Naive thymus-derived CD4-positive, alpha-beta T cell (primary cell): Measurements from ENCODE around the gene PXDC1. TPM values are rescaled to one million over a fixed set of nuclear protein-coding genes. Genes with fewer than 3 reads are reported as not detected.

Source experiments
- ATAC-seq: fragments of 150-1000 bp; cut with Tn5 transposase; 2 replicates; pipeline ENCODE4 v1.10.0; 2021; ENCODE audit warnings: mild to moderate bottlenecking, moderate library complexity
- CTCF ChIA-PET: fragments of 350-600 bp; sonication (Branson Sonifier 250); formaldehyde crosslinking; loops from one replicate; lab custom pipeline; 2021; ENCODE audit warnings: antibody characterized with exemption; lab: Charles Lee
- POLR2A ChIA-PET: fragments of 350-600 bp; sonication (Branson Sonifier 250); formaldehyde crosslinking; loops from one replicate; lab custom pipeline; 2021; ENCODE audit warnings: antibody characterized with exemption, inconsistent platforms; lab: Charles Lee
- DNase-seq, 9 donors: peaks; one replicate each; pipeline versions ENCODE4 v3.0.0 to v3.0.0-alpha.2; 2020 to 2022; ENCODE audit warnings: mixed read lengths in 1 of 9
- H3K27ac ChIP-seq: one replicate; pipeline ENCODE4 v1.7.0; 2013; ENCODE audit warnings: mild to moderate bottlenecking, low read depth, low read length, moderate library complexity
- H3K27me3 ChIP-seq, 2 donors: one replicate each; pipeline ENCODE4 v1.7.0; 2013; ENCODE audit warnings: low read length in 2 of 2, mild to moderate bottlenecking in 2 of 2, moderate library complexity in 2 of 2; ENCODE audit not compliant: control insufficient read depth in 2 of 2, insufficient read depth in 2 of 2
- H3K36me3 ChIP-seq, 3 experiments: 1 replicate in 2 of 3; 2 replicates in 1 of 3; pipeline ENCODE4 v1.7.0; 2013; ENCODE audit warnings: low read length in 3 of 3, mild to moderate bottlenecking in 3 of 3, moderate library complexity in 1 of 3; ENCODE audit not compliant: insufficient read depth in 3 of 3, control insufficient read depth in 2 of 3
- H3K4me1 ChIP-seq, 2 donors: one replicate each; pipeline ENCODE4 v1.7.0; 2013; ENCODE audit warnings: low read length in 2 of 2, mild to moderate bottlenecking in 2 of 2, moderate library complexity in 1 of 2; ENCODE audit not compliant: control insufficient read depth in 2 of 2, insufficient read depth in 2 of 2
- H3K4me3 ChIP-seq: 2 replicates; pipeline ENCODE4 v1.7.0; 2013; ENCODE audit warnings: mild to moderate bottlenecking, low read length
- H3K9me3 ChIP-seq, 3 experiments: 1 replicate in 2 of 3; 2 replicates in 1 of 3; pipeline ENCODE4 v1.7.0; 2013; ENCODE audit warnings: low read length in 3 of 3; ENCODE audit not compliant: control insufficient read depth in 2 of 3
- H3K27ac Mint-ChIP-seq, 9 donors: one replicate each; pipeline ENCODE4 v1.8.0; 2020 to 2022; ENCODE audit warnings: mixed read lengths in 9 of 9, mild to moderate bottlenecking in 8 of 9, moderate library complexity in 5 of 9, inconsistent platforms in 2 of 9
- H3K27me3 Mint-ChIP-seq, 5 donors: one replicate each; pipeline ENCODE4 v1.8.0; 2021 to 2022; ENCODE audit warnings: mixed read lengths in 5 of 5, mild to moderate bottlenecking in 1 of 5
- H3K36me3 Mint-ChIP-seq, 5 donors: one replicate each; pipeline ENCODE4 v1.8.0; 2020 to 2022; ENCODE audit warnings: mixed read lengths in 5 of 5, mild to moderate bottlenecking in 3 of 5, inconsistent platforms in 1 of 5
- H3K4me1 Mint-ChIP-seq, 7 donors: one replicate each; pipeline ENCODE4 v1.8.0; 2020 to 2022; ENCODE audit warnings: mixed read lengths in 7 of 7, mild to moderate bottlenecking in 3 of 7, inconsistent platforms in 1 of 7
- H3K4me3 Mint-ChIP-seq, 10 donors: one replicate each; pipeline ENCODE4 v1.8.0; 2020 to 2022; ENCODE audit warnings: mild to moderate bottlenecking in 10 of 10, mixed read lengths in 10 of 10, moderate library complexity in 6 of 10, inconsistent platforms in 2 of 10
- H3K9me3 Mint-ChIP-seq, 11 donors: one replicate each; pipeline ENCODE4 v1.8.0; 2020 to 2022; ENCODE audit warnings: mixed read lengths in 11 of 11, mild to moderate bottlenecking in 4 of 11, inconsistent platforms in 1 of 11, moderate library complexity in 1 of 11
- intact Hi-C, 2 donors: fragments of 100-400 bp; cut with micrococcal nuclease; formaldehyde crosslinking; loops; one replicate each; pipeline ENCODE4 v1.15.1; 2023
- polyA plus RNA-seq, 2 donors: library from polyadenylated mRNA; unstranded; fragments of 300-500 nt; fragmentation: Illumina TruSeq; gene quantifications; one replicate each; pipeline ENCODE4 v1.2.3, GENCODE V29; 2021
- total RNA-seq, 6 experiments: library from RNA in 5 of 6; stranded (reverse) in 5 of 6; gene quantifications; 1 replicate in 5 of 6; 2 replicates in 1 of 6; pipeline ENCODE4 v1.2.3 and lab custom pipeline; 2021 to 2026

Gene PXDC1
- total and polyA plus RNA-seq, 7 experiments from 2014 or later = 0.29 to 0.68 (median 0.39) TPM; not detected in 2

DNA sequence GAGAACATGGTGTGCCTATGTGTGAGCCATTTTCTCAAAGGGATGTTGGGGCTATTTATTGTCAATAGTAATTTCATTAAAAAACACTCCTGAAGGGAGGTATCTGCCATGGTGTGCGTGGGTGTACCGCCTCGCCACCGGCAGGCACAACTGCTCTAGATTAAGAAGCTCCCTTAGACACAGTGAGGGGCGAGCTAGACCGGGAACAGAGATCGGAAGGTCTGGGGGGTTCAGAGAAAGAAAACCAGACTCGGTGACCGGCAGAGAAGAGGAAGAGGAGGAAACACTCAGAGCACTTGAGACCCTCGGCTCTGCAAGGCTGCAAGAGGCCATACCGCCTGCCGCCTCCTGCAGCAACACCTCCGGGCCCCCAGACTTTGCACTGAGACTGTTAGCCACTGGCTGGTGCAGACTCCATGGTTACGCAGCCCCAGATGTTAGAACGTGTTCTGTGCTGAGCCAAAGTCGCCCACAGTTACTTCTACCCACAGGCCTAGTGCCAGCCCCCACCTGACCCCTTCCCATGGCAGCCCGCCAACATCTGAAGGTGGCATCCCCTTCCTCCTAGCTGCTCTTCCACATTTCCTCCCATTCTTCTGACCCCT, 18.1 kb downstream of the PXDC1 start:
- H3K4me1 Mint-ChIP-seq = peaks cover 0 to 4% (median 3%) of the 10 kb centered on the region in 7 donors

DNA sequence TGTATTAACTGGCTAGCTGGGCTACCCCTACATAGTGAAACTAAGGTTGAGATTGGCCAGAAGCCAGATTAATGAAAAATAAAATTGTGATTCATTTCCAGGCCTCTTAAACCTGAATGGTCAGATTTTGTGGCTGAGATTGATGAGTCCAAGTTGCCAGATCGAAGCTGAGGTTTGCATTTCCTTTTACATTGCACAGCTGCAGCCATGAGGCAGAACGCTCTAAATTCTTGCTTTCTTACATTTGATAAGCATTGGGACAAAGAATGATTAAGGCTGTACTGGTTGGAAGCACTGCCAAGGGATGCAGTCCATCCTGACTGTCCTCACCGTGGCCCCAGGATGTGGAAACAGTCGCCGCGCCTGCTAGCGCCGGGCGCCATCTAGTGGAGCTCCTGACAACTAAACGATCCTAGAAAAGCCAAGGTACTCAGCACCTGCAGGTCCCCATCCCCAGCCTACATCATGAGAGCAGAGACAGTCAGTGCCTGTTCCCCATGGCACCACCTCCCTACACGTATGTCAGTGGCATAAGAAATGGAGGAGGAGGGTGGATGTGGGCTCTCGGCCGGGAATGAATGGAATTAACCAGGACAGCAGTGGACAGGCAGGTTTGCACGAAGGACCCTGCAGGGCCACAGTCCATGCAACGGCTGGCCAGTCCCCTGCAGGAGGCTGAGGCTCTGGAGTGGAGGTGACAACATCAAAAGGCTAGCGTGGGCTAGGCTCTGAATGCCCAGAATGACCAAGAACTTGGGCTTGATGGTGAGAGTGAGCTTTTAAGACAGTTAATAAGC, 19.0 kb downstream of the PXDC1 start:
- POLR2A ChIA-PET = interaction anchor here (0.6 to 1.6 kb wide), 2 partner anchors 453 to 1553 kb away, joined by 3 to 8 read pairs; no protein-coding TSS in a partner anchor

More for the DNA sequence above, 18.1 kb downstream of the PXDC1 start:
- Histone ChIP-seq H3K27me3 (no peaks in the 10 kb centered on the region), H3K4me1 (no peaks in the 10 kb centered on the region), H3K9me3 (no peaks in the 10 kb centered on the region), H3K4me3 (no peak overlapping the region), H3K36me3 (no peaks in the 10 kb centered on the region), H3K27ac (no peak overlapping the region)
- POLR2A ChIA-PET = interaction anchor here (1.6 kb wide), 1 partner anchor 454 kb away, joined by 8 read pairs; no protein-coding TSS in a partner anchor
- H3K27ac Mint-ChIP-seq = no peak overlapping the region
- intact Hi-C loops = loop anchor here (2.0 to 5.0 kb wide), 4 partner anchors 277 to 736 kb away; partner anchors contain the start of genes NQO2 (in 2 of the 2) and SLC22A23 (in 1 of the 2)
- peaks cover 0 to 4% (median 0%) of the 10 kb centered on the region in 11 donors for H3K9me3 Mint-ChIP-seq
- H3K27me3 Mint-ChIP-seq = peaks cover 6 to 28% (median 16%) of the 10 kb centered on the region in 5 donors
- CTCF ChIA-PET = interaction anchor here (1.2 to 5.7 kb wide), 5 partner anchors 256 to 459 kb away, joined by 3 to 67 read pairs (median 4); no protein-coding TSS in a partner anchor
- no peaks in the 10 kb centered on the region for H3K36me3 Mint-ChIP-seq
- DNase-seq (no peak), ATAC-seq (no peak)
- no peak overlapping the region for H3K4me3 Mint-ChIP-seq

DNA sequence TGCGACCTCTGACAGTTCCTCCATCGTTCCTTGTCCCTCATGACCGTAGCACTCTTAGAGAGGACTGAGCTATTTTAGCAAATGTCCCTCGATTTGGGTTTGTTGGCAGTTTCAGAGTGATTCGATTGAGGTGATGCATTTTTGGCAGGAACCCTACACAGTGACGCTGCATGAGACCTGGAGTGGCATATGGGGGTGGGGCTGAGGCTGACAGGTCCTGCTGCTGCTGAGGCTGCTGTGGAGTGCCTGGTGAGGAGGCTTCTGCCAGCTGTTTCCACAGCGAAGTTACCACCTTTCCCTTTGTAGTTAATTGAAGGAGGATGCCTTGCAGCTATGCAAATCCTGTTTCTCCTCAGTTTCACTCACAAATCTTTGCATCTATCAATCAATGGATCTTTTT, 19.8 kb downstream of the PXDC1 start:
- intact Hi-C loops = loop anchor here (1.0 to 5.0 kb wide), 7 partner anchors 275 to 734 kb away; partner anchors contain the start of genes NQO2 (in 2 of the 2) and SLC22A23 (in 1 of the 2)
- Histone ChIP-seq H3K36me3 (no peaks in the 10 kb centered on the region), H3K9me3 (no peaks in the 10 kb centered on the region), H3K27ac (no peak overlapping the region), H3K4me3 (no peak overlapping the region), H3K27me3 (no peaks in the 10 kb centered on the region), H3K4me1 (no peaks in the 10 kb centered on the region)
- no peaks in the 10 kb centered on the region for H3K36me3 Mint-ChIP-seq
- ChIA-PET POLR2A (interaction anchor here (0.6 to 1.6 kb wide), 2 partner anchors 452 to 610 kb away, joined by 4 to 8 read pairs; no protein-coding TSS in a partner anchor), CTCF (interaction anchor here (0.5 to 5.7 kb wide), 8 partner anchors 10 to 605 kb away, joined by 3 to 67 read pairs (median 4); no protein-coding TSS in a partner anchor)
- H3K27me3 Mint-ChIP-seq = peaks cover 6 to 22% (median 15%) of the 10 kb centered on the region in 5 donors
- ATAC-seq (no peak), DNase-seq (no peak)
- peaks cover 0 to 4% (median 3%) of the 10 kb centered on the region in 7 donors for H3K4me1 Mint-ChIP-seq
- H3K27ac Mint-ChIP-seq = no peak overlapping the region
- no peak overlapping the region for H3K4me3 Mint-ChIP-seq
- H3K9me3 Mint-ChIP-seq = peaks cover 0 to 4% (median 0%) of the 10 kb centered on the region in 11 donors

More for the DNA sequence above, 19.0 kb downstream of the PXDC1 start:
- H3K4me3 ChIP-seq = no peak overlapping the region
- peak overlapping the region in 1 of 10 donors; percentile 42 for H3K4me3 Mint-ChIP-seq
- no peak overlapping the region for H3K27ac ChIP-seq
- no peaks in the 10 kb centered on the region for H3K36me3 ChIP-seq
- H3K9me3 Mint-ChIP-seq = peaks cover 0 to 4% (median 0%) of the 10 kb centered on the region in 11 donors
- peak; percentile 85 for ATAC-seq
- H3K36me3 Mint-ChIP-seq = no peaks in the 10 kb centered on the region
- CTCF ChIA-PET = interaction anchor here (0.8 to 5.7 kb wide), 7 partner anchors 10 to 481 kb away, joined by 3 to 67 read pairs (median 4); no protein-coding TSS in a partner anchor
- H3K27ac Mint-ChIP-seq = peak overlapping the region in 1 of 9 donors; percentile 88
- peak; percentile 34 to 70 (median 60) for DNase-seq
- peaks cover 6 to 22% (median 15%) of the 10 kb centered on the region in 5 donors for H3K27me3 Mint-ChIP-seq
- H3K4me1 ChIP-seq = no peaks in the 10 kb centered on the region
- H3K27me3 ChIP-seq = no peaks in the 10 kb centered on the region
- intact Hi-C loops = loop anchor here (1.0 to 5.0 kb wide), 7 partner anchors 276 to 735 kb away; partner anchors contain the start of genes NQO2 (in 2 of the 2) and SLC22A23 (in 1 of the 2)
- no peaks in the 10 kb centered on the region for H3K9me3 ChIP-seq
- peaks cover 0 to 4% (median 3%) of the 10 kb centered on the region in 7 donors for H3K4me1 Mint-ChIP-seq

DNA sequence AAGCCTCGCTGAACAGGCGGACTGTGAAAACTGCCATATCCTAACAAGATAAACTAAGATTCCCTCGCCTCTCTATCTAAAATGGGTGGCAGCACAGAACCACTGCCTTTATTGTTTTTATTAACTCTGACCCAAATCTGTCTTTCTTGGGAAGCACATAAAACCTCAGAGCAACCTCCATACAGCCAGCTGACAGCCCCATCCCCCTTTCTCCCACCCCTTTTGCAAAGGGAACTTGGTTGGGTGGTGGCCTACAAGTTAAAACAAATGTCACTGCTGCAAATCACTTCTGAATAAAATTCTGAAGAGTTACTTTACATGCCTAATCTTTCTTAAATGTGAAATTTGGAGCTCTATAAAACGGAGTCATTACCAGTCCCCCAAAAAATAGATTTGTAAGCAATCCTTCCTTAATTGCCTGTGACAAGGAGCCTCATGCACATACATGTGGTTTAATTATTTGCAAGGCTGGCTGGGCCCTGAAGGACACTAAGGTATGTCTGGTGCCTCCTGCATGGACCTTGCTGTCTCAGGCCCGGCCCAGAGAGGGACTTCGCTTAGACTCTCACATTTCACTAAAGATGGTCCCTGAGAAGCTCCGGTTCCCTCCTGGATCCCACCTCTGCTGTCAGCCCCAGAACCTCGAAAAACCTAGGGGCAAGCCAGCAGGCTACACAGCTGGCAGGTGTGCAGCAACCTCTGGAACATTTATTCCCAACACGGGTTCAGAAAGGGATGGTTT, 21.7 kb downstream of the PXDC1 start:
- H3K9me3 ChIP-seq = no peaks in the 10 kb centered on the region
- DNase-seq = no peak
- H3K36me3 ChIP-seq = no peaks in the 10 kb centered on the region
- no peaks in the 10 kb centered on the region for H3K27me3 ChIP-seq
- H3K27me3 Mint-ChIP-seq = peaks cover 6 to 10% (median 9%) of the 10 kb centered on the region in 5 donors
- ChIA-PET CTCF (interaction anchor here (0.5 to 2.0 kb wide), 4 partner anchors 17 to 450 kb away, joined by 3 to 4 read pairs (median 4); no protein-coding TSS in a partner anchor), POLR2A (no interaction called here)
- intact Hi-C loops = loop anchor here in 1 of 2 donors (5.0 kb wide), 1 partner anchor 732 kb away; the partner anchor contains the start of gene NQO2
- ATAC-seq = no peak
- no peak overlapping the region for H3K4me3 ChIP-seq
- H3K9me3 Mint-ChIP-seq = no peaks in the 10 kb centered on the region
- H3K36me3 Mint-ChIP-seq = no peaks in the 10 kb centered on the region
- H3K27ac ChIP-seq = no peak overlapping the region
- peaks cover 0 to 4% (median 2%) of the 10 kb centered on the region in 7 donors for H3K4me1 Mint-ChIP-seq
- no peak overlapping the region for H3K4me3 Mint-ChIP-seq
- H3K27ac Mint-ChIP-seq = no peak overlapping the region
- H3K4me1 ChIP-seq = no peaks in the 10 kb centered on the region

DNA sequence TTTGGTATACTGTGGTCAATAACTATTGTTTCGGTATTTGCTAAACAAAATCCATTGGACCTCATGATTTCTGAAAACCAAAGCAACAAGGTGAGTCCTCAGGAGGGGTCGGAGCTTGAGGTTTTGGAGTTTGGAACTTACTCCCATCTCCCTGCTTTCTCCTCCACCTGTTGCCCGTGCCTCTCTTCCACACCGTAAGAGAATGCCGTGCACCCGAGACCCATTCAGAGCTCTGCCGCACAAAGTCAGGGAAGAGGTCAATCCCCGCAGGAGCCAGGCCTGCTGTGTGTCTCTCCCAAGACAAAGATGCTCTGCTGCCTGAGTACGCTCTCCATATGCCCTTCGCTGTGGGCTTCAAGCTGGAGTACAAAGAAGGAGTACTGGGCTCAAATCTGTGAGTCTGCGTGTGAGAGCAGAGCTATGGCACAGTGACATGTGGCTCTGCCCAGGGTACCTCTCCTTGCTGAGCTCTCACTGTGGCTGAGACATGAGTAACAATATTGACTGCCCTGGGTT, 23.9 kb downstream of the PXDC1 start:
- Histone ChIP-seq H3K4me3 (no peak overlapping the region), H3K27ac (no peak overlapping the region), H3K9me3 (no peaks in the 10 kb centered on the region), H3K36me3 (no peaks in the 10 kb centered on the region), H3K27me3 (no peaks in the 10 kb centered on the region), H3K4me1 (no peaks in the 10 kb centered on the region)
- no peaks in the 10 kb centered on the region for H3K9me3 Mint-ChIP-seq
- H3K36me3 Mint-ChIP-seq = no peaks in the 10 kb centered on the region
- H3K4me1 Mint-ChIP-seq = peaks cover 0 to 4% (median 2%) of the 10 kb centered on the region in 7 donors
- no peak for ATAC-seq
- no peak overlapping the region for H3K4me3 Mint-ChIP-seq
- no peak for DNase-seq
- intact Hi-C loops = no loop called here
- H3K27me3 Mint-ChIP-seq = peaks cover 0 to 7% (median 4%) of the 10 kb centered on the region in 5 donors
- POLR2A ChIA-PET = no interaction called here
- H3K27ac Mint-ChIP-seq = no peak overlapping the region
- CTCF ChIA-PET = interaction anchor here (1.5 kb wide), 1 partner anchor 446 kb away, joined by 5 read pairs; no protein-coding TSS in a partner anchor
